HCT116 (cell line): Measurements from ENCODE around the gene HAP1. TPM values are rescaled to one million over a fixed set of nuclear protein-coding genes. Genes with fewer than 3 reads are reported as not detected.

ENCODE experiments used
- ATAC-seq: fragments of 200-7000 bp; cut with Tn5 transposase; 2 replicates; pipeline ENCODE4 v1.9.1; 2020; ENCODE audit warnings: mild to moderate bottlenecking, moderate library complexity
- BruUV-seq: library from RNA; stranded (reverse); fragments of 400-500 nt; replicated peaks from 2 replicates; lab custom pipeline; 2021; lab: Mats Ljungman, UMichigan
- CTCF ChIA-PET: fragments of 300-600 bp; sonication (Branson Sonifier 250); formaldehyde crosslinking; loops from one replicate; lab custom pipeline; 2021; ENCODE audit warnings: antibody characterized with exemption; lab: Charles Lee
- POLR2A ChIA-PET: fragments of 300-600, 350-600 bp; sonication (Branson Sonifier 250); formaldehyde crosslinking; loops from one replicate; lab custom pipeline; 2021; ENCODE audit warnings: antibody characterized with exemption; lab: Charles Lee
- RAD21 ChIA-PET, 2 experiments: fragments of 300-600 bp; sonication (Branson Sonifier 250); formaldehyde crosslinking; loops; one replicate each; lab custom pipeline; 2023; ENCODE audit warnings: low total read pairs in 2 of 2; ENCODE audit not compliant: uncharacterized antibody in 2 of 2, unreplicated experiment in 2 of 2, low non-redundant PET in 1 of 2; lab: Charles Lee
- DNase-seq: peaks from one replicate; pipeline ENCODE4 v3.0.0-alpha.2; 2010; ENCODE audit warnings: low read depth, low spot score
- H2AFZ ChIP-seq: fragments of 200-600 bp; shearing (Covaris generic), sonication (generic); 2 replicates; pipeline ENCODE4 v1.6.1; 2017; ENCODE audit warnings: low read depth, mixed run types, mixed read lengths, antibody characterized with exemption, low read length; ENCODE audit not compliant: poor library complexity, severe bottlenecking
- H3K27ac ChIP-seq: 2 replicates; pipeline ENCODE4 v1.5.1; 2012; ENCODE audit warnings: low read depth, low read length
- H3K27me3 ChIP-seq: fragments of 200-600 bp; sonication (generic); 2 replicates; pipeline ENCODE4 v1.6.1; 2016; ENCODE audit warnings: mixed run types, low read length, mixed read lengths; ENCODE audit not compliant: insufficient read depth
- H3K36me3 ChIP-seq, 2 experiments: fragments of 200-500 bp in 1 of 2; fragments of 200-600 bp in 1 of 2; sonication (Bioruptor generic) in 1 of 2; sonication (generic) in 1 of 2; 2 replicates each; pipeline versions ENCODE4 v1.5.1 to v1.6.1; 2014 to 2016; ENCODE audit warnings: low read length in 2 of 2, inconsistent platforms in 1 of 2, mixed read lengths in 1 of 2, mixed run types in 1 of 2; ENCODE audit not compliant: insufficient read depth in 2 of 2, control insufficient read depth in 1 of 2
- H3K4me1 ChIP-seq, 2 experiments: fragments of 200-600 bp in 1 of 2; sonication (generic) in 1 of 2; 2 replicates each; pipeline versions ENCODE4 v1.5.1 to v1.6.1; 2012 to 2017; ENCODE audit warnings: low read length in 2 of 2, inconsistent platforms in 1 of 2, mild to moderate bottlenecking in 1 of 2, mixed read lengths in 1 of 2, mixed run types in 1 of 2, moderate library complexity in 1 of 2; ENCODE audit not compliant: insufficient read depth in 2 of 2, control insufficient read depth in 1 of 2
- H3K4me2 ChIP-seq: fragments of 200-600 bp; sonication (generic); 2 replicates; pipeline ENCODE4 v1.6.1; 2017; ENCODE audit warnings: mixed run types, low read length, mixed read lengths
- H3K4me3 ChIP-seq, 2 experiments: fragments of 200-600 bp in 1 of 2; sonication (generic) in 1 of 2; replicated peaks in 1 of 2; 2 replicates each; pipeline ENCODE4 v1.5.1; 2011 to 2016; ENCODE audit warnings: low read length in 2 of 2, control low read depth in 1 of 2, low read depth in 1 of 2, mild to moderate bottlenecking in 1 of 2, mixed read lengths in 1 of 2, mixed run types in 1 of 2
- H3K79me2 ChIP-seq: fragments of 200-600 bp; sonication (generic); 2 replicates; pipeline ENCODE4 v1.6.1; 2017; ENCODE audit warnings: mild to moderate bottlenecking, mixed run types, low read length, moderate library complexity, mixed read lengths; ENCODE audit not compliant: insufficient read depth
- H3K9ac ChIP-seq: fragments of 200-600 bp; sonication (generic); 2 replicates; pipeline ENCODE4 v1.6.1; 2016; ENCODE audit warnings: low read length, mixed read lengths
- H3K9me2 ChIP-seq: fragments of 200-600 bp; sonication (generic), shearing (Covaris generic); 2 replicates; pipeline ENCODE4 v1.6.1; 2017; ENCODE audit warnings: mixed run types, mild to moderate bottlenecking, moderate library complexity; ENCODE audit not compliant: insufficient read depth
- H3K9me3 ChIP-seq, 2 experiments: fragments of 200-500 bp in 1 of 2; fragments of 200-600 bp in 1 of 2; sonication (Bioruptor generic) in 1 of 2; sonication (generic) in 1 of 2; 2 replicates each; pipeline ENCODE4 v1.6.1; 2014 to 2017; ENCODE audit warnings: low read length in 2 of 2, mixed read lengths in 2 of 2, inconsistent platforms in 1 of 2, low read depth in 1 of 2, mild to moderate bottlenecking in 1 of 2, mixed run types in 1 of 2, moderate library complexity in 1 of 2; ENCODE audit not compliant: control insufficient read depth in 1 of 2, insufficient read depth in 1 of 2
- H4K20me1 ChIP-seq: fragments of 200-600 bp; sonication (generic), shearing (Covaris generic); 2 replicates; pipeline ENCODE4 v1.6.1; 2017; ENCODE audit warnings: mixed run types, mild to moderate bottlenecking, moderate library complexity; ENCODE audit not compliant: insufficient read depth
- ATF3 ChIP-seq: IDR thresholded peaks from 2 replicates; pipeline ENCODE4 v1.6.1; 2012
- CBX3 ChIP-seq: IDR thresholded peaks from 2 replicates; pipeline ENCODE4 v1.6.1; 2012; ENCODE audit warnings: low read depth
- CEBPB ChIP-seq: IDR thresholded peaks from 2 replicates; pipeline ENCODE4 v1.6.1; 2012; ENCODE audit warnings: low read depth
- EGR1 ChIP-seq: IDR thresholded peaks from 2 replicates; pipeline ENCODE4 v1.6.1; 2012; ENCODE audit warnings: low read depth
- ELF1 ChIP-seq: IDR thresholded peaks from 2 replicates; pipeline ENCODE4 v1.6.1; 2012; ENCODE audit warnings: low read depth, borderline replicate concordance
- EZH2 ChIP-seq: fragments of 200-600 bp; sonication (generic); IDR thresholded peaks from 2 replicates; pipeline ENCODE4 v1.6.1; 2017; ENCODE audit warnings: antibody characterized with exemption, mixed run types
- EZH2phosphoT487 ChIP-seq: fragments of 200-600 bp; IDR thresholded peaks from 2 replicates; pipeline ENCODE4 v1.6.1; 2018; ENCODE audit warnings: antibody characterized with exemption, borderline replicate concordance
- FOSL1 ChIP-seq: IDR thresholded peaks from 2 replicates; pipeline ENCODE4 v1.6.1; 2012; ENCODE audit warnings: low read depth
- POLR2AphosphoS5 ChIP-seq: IDR thresholded peaks from 2 replicates; pipeline ENCODE4 v1.6.1; 2011; ENCODE audit warnings: mild to moderate bottlenecking, low read depth, low read length, moderate library complexity
- RAD21 ChIP-seq: IDR thresholded peaks from 2 replicates; pipeline ENCODE4 v1.6.1; 2012; ENCODE audit warnings: low read depth, mild to moderate bottlenecking
- SIN3A ChIP-seq: IDR thresholded peaks from 2 replicates; pipeline ENCODE4 v1.6.1; 2012; ENCODE audit warnings: low read depth
- SP1 ChIP-seq: IDR thresholded peaks from 2 replicates; pipeline ENCODE4 v1.6.1; 2012; ENCODE audit warnings: low read depth
- SRF ChIP-seq: IDR thresholded peaks from 2 replicates; pipeline ENCODE4 v1.6.1; 2012; ENCODE audit warnings: low read depth
- TCF7L2 ChIP-seq: IDR thresholded peaks from 2 replicates; pipeline ENCODE4 v1.7.0; 2011; ENCODE audit warnings: borderline replicate concordance, inconsistent platforms; ENCODE audit not compliant: insufficient read depth, insufficient read length; ENCODE audit errors: extremely low read depth
- ZFX ChIP-seq: fragments of 450-650 bp; IDR thresholded peaks from 2 replicates; pipeline ENCODE4 v1.6.1; 2017
- ZNF274 ChIP-seq: fragments of 200-500 bp; sonication (Bioruptor generic); IDR thresholded peaks from 2 replicates; pipeline ENCODE4 v1.6.1; 2014; ENCODE audit warnings: mild to moderate bottlenecking, low read depth, low read length, inconsistent platforms
- intact Hi-C: fragments of 100-400 bp; cut with micrococcal nuclease; formaldehyde crosslinking; loops from 2 replicates; pipeline ENCODE4 v1.10.0; 2022
- total RNA-seq: library from RNA; stranded (reverse); gene quantifications from one replicate; pipeline ENCODE4 v1.2.1, GENCODE V29; 2021; ENCODE audit not compliant: unreplicated experiment
- TF ChIP-seq, protein P1 (sequence below), 3 experiments: fragments of 200-600 bp in 1 of 3; sonication (generic) in 1 of 3; IDR thresholded peaks in 2 of 3; conservative IDR thresholded peaks in 1 of 3; 2 replicates each; pipeline ENCODE4 v1.5.1; 2012 to 2017; ENCODE audit warnings: low read depth in 2 of 3, low read length in 2 of 3, antibody characterized with exemption in 1 of 3, borderline replicate concordance in 1 of 3, control low read depth in 1 of 3, mild to moderate bottlenecking in 1 of 3, mixed read lengths in 1 of 3, mixed run types in 1 of 3, moderate library complexity in 1 of 3; ENCODE audit not compliant: insufficient read depth in 1 of 3
- TF ChIP-seq, protein P2 (sequence below): IDR thresholded peaks from 2 replicates; pipeline ENCODE4 v1.6.1; 2012
- TF ChIP-seq, protein P3 (sequence below): IDR thresholded peaks from 2 replicates; pipeline ENCODE4 v1.6.1; 2011; ENCODE audit warnings: mild to moderate bottlenecking, low read length, moderate library complexity; ENCODE audit not compliant: insufficient replicate concordance; ENCODE audit errors: extremely low read depth

Gene HAP1
- total RNA-seq, 1 experiment from 2014 or later, result 3.4 TPM

GRCh38 chr17:41678411-41678906, 56.0 kb downstream of the HAP1 start (continued):
- TF ChIP-seq, protein P1, sequence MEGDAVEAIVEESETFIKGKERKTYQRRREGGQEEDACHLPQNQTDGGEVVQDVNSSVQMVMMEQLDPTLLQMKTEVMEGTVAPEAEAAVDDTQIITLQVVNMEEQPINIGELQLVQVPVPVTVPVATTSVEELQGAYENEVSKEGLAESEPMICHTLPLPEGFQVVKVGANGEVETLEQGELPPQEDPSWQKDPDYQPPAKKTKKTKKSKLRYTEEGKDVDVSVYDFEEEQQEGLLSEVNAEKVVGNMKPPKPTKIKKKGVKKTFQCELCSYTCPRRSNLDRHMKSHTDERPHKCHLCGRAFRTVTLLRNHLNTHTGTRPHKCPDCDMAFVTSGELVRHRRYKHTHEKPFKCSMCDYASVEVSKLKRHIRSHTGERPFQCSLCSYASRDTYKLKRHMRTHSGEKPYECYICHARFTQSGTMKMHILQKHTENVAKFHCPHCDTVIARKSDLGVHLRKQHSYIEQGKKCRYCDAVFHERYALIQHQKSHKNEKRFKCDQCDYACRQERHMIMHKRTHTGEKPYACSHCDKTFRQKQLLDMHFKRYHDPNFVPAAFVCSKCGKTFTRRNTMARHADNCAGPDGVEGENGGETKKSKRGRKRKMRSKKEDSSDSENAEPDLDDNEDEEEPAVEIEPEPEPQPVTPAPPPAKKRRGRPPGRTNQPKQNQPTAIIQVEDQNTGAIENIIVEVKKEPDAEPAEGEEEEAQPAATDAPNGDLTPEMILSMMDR (IDR thresholded peaks at IDR 0.05 in 2 of 3, conservative IDR thresholded peaks at IDR 0.05 in 1 of 3; ENCODE audit: borderline replicate concordance in 1 of 3, insufficient read depth in 1 of 3, low read depth in 2 of 3, low read length in 2 of 3), result no peak

DNA sequence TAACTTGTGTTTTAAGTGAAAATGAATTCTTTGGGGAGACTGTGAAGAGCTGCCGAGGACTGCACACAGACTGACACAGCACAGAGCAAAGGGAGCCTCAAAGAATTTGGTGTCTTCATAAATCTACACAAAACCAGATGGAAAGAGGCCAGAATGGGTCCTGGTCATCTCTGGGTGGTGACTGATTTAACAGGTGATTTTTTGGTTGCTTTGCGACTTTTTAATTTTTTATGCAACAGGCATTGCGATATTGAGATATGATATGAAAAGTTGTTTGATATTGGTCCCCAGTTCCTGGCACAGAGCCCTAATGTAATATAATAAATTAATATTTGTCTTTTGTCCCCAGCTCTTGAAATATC, 58.4 kb downstream of the HAP1 start:
- intact Hi-C loops, result no loop called here
- no peak for ATAC-seq
- TF ChIP-seq EGR1 (no peak), EZH2phosphoT487 (no peak), SRF (no peak), EZH2 (no peak), ELF1 (no peak), TCF7L2 (no peak), SP1 (no peak), SIN3A (no peak), CBX3 (no peak), ZFX (no peak), FOSL1 (no peak), ZNF274 (no peak), ATF3 (no peak), POLR2AphosphoS5 (no peak), CEBPB (no peak), RAD21 (no peak)
- TF ChIP-seq, protein P1 (IDR thresholded peaks at IDR 0.05 in 2 of 3, conservative IDR thresholded peaks at IDR 0.05 in 1 of 3; ENCODE audit: borderline replicate concordance in 1 of 3, insufficient read depth in 1 of 3, low read depth in 2 of 3, low read length in 2 of 3), result no peak
- TF ChIP-seq, protein P2, sequence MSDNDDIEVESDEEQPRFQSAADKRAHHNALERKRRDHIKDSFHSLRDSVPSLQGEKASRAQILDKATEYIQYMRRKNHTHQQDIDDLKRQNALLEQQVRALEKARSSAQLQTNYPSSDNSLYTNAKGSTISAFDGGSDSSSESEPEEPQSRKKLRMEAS, result no peak
- TF ChIP-seq, protein P3, sequence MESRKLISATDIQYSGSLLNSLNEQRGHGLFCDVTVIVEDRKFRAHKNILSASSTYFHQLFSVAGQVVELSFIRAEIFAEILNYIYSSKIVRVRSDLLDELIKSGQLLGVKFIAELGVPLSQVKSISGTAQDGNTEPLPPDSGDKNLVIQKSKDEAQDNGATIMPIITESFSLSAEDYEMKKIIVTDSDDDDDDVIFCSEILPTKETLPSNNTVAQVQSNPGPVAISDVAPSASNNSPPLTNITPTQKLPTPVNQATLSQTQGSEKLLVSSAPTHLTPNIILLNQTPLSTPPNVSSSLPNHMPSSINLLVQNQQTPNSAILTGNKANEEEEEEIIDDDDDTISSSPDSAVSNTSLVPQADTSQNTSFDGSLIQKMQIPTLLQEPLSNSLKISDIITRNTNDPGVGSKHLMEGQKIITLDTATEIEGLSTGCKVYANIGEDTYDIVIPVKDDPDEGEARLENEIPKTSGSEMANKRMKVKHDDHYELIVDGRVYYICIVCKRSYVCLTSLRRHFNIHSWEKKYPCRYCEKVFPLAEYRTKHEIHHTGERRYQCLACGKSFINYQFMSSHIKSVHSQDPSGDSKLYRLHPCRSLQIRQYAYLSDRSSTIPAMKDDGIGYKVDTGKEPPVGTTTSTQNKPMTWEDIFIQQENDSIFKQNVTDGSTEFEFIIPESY, result no peak
- TF ChIP-seq, all 23 proteins: peak for 0
- Histone ChIP-seq H3K79me2 (no peaks in the 10 kb centered on the region), H3K9ac (no peak overlapping the region), H3K27ac (no peak overlapping the region), H3K27me3 (no peaks in the 10 kb centered on the region), H3K4me2 (no peak overlapping the region), H3K4me1 (peaks cover 8 to 18% of the 10 kb centered on the region in 2 experiments), H3K9me3 (peaks cover 0 to 5% of the 10 kb centered on the region in 2 experiments; a peak in 1 of 4 replicates), H3K36me3 (no peaks in the 10 kb centered on the region), H2AFZ (no peak overlapping the region), H3K9me2 (no peaks in the 10 kb centered on the region), H3K4me3 (no peak overlapping the region), H4K20me1 (no peaks in the 10 kb centered on the region)
- DNase-seq, result no peak
- RAD21 ChIA-PET, result no interaction called here
- BruUV-seq, result no TSS peak
- POLR2A ChIA-PET, result interaction anchor here (5.7 kb wide), 1 partner anchor 13 kb away, joined by 112 read pairs; the partner anchor contains the start of gene EIF1
- CTCF ChIA-PET, result no interaction called here
